WI38 (cell line): Measurements from ENCODE around the gene KANK4.
"Not testable (repeated sequence)": the region's sequence is repeated elsewhere in the genome, so short reads cannot be mapped to it uniquely, and the experiment has no call there.

Experiments
- H3K4me3 ChIP-seq: 2 replicates; pipeline ENCODE4 v1.5.1; 2011; ENCODE audit warnings: low read depth, mild to moderate bottlenecking, control low read depth, low read length
- CTCF ChIP-seq: IDR thresholded peaks from 2 replicates; pipeline ENCODE4 v1.5.1; 2012; ENCODE audit warnings: low read depth, mild to moderate bottlenecking, control low read depth, low read length

The KANK4 gene

GRCh38 chr1:62240651-62241370 lies 78.4 kb downstream of the KANK4 start:
- H3K4me3 ChIP-seq = no peak overlapping the region
- no peak for TF ChIP-seq CTCF

- not testable (repeated sequence) for H3K4me3 ChIP-seq
Observed at GRCh38 chr1:62239652-62240403, 79.4 kb downstream of the KANK4 start.

GRCh38 chr1:62238507-62238906 lies 80.7 kb downstream of the KANK4 start:
- no peak overlapping the region for H3K4me3 ChIP-seq
- no peak for TF ChIP-seq CTCF

- no peak overlapping the region for H3K4me3 ChIP-seq
- no peak for TF ChIP-seq CTCF
Observed at GRCh38 chr1:62237950-62238374, 81.3 kb downstream of the KANK4 start.

GRCh38 chr1:62237361-62237760 lies 81.9 kb downstream of the KANK4 start:
- TF ChIP-seq CTCF = no peak
- no peak overlapping the region for H3K4me3 ChIP-seq

GRCh38 chr1:62235576-62235975 lies 83.7 kb downstream of the KANK4 start:
- no peak for TF ChIP-seq CTCF
- H3K4me3 ChIP-seq = no peak overlapping the region

GRCh38 chr1:62234688-62235087 lies 84.5 kb downstream of the KANK4 start:
- TF ChIP-seq CTCF = no peak
- H3K4me3 ChIP-seq = no peak overlapping the region
